ENCODE data around the gene SLC38A9.

Gene SLC38A9

GRCh38 chr5:55600497-55601203 is 111.5 kb downstream of the SLC38A9 start:
- peak overlapping the region; percentile 29; the same call in 1 of the 2 replicates for H3K4me2 ChIP-seq (ENCODE audit: low read length)
- TF ChIP-seq EZH2phosphoT487 (IDR thresholded peaks at IDR 0.05; ENCODE audit: low read depth): no peak
- TF ChIP-seq CTCF (IDR thresholded peaks at IDR 0.05; ENCODE audit: low read depth, low read length): no peak
- H3K9ac ChIP-seq (ENCODE audit: low read length): no peak overlapping the region
- H3K79me2 ChIP-seq (ENCODE audit: low read length): no peaks in the 10 kb centered on the region
- H3K4me1 ChIP-seq (ENCODE audit: low read length): peaks cover 19% of the 10 kb centered on the region
- no peaks in the 10 kb centered on the region for H3K36me3 ChIP-seq (replicated peaks; ENCODE audit: low read depth, low read length)
- H4K20me1 ChIP-seq (ENCODE audit: insufficient read depth, low read length): no peaks in the 10 kb centered on the region
- H3K27ac ChIP-seq (ENCODE audit: low read length): no peak overlapping the region
- no peaks in the 10 kb centered on the region for H3K27me3 ChIP-seq (ENCODE audit: low read depth, low read length)
- H3K4me3 ChIP-seq (ENCODE audit: low read length): no peak overlapping the region
- H3K9me3 ChIP-seq (ENCODE audit: insufficient read depth, low read length): no peaks in the 10 kb centered on the region
- peak overlapping the region; percentile 77; the same call in 1 of the 2 replicates for H2AFZ ChIP-seq (ENCODE audit: low read depth, low read length)

- H3K79me2 ChIP-seq (ENCODE audit: low read length): no peaks in the 10 kb centered on the region
Measured at GRCh38 chr5:55600086-55600485, 112.0 kb downstream of the SLC38A9 start.

GRCh38 chr5:55599148-55600050 is 112.7 kb downstream of the SLC38A9 start:
- no peak overlapping the region for H3K4me3 ChIP-seq (ENCODE audit: low read length)
- TF ChIP-seq EZH2phosphoT487 (IDR thresholded peaks at IDR 0.05; ENCODE audit: low read depth): no peak

More at GRCh38 chr5:55600086-55600485, 112.0 kb downstream of the SLC38A9 start:
- no peak overlapping the region for H2AFZ ChIP-seq (ENCODE audit: low read depth, low read length)
- H3K4me3 ChIP-seq (ENCODE audit: low read length): no peak overlapping the region
- no peak overlapping the region for H3K4me2 ChIP-seq (ENCODE audit: low read length)
- no peaks in the 10 kb centered on the region for H3K9me3 ChIP-seq (ENCODE audit: insufficient read depth, low read length)
- no peaks in the 10 kb centered on the region for H3K27me3 ChIP-seq (ENCODE audit: low read depth, low read length)
- H3K4me1 ChIP-seq (ENCODE audit: low read length): peaks cover 19% of the 10 kb centered on the region
- H3K36me3 ChIP-seq (replicated peaks; ENCODE audit: low read depth, low read length): no peaks in the 10 kb centered on the region
- H3K27ac ChIP-seq (ENCODE audit: low read length): no peak overlapping the region
- no peaks in the 10 kb centered on the region for H4K20me1 ChIP-seq (ENCODE audit: insufficient read depth, low read length)
- H3K9ac ChIP-seq (ENCODE audit: low read length): no peak overlapping the region
- TF ChIP-seq CTCF (IDR thresholded peaks at IDR 0.05; ENCODE audit: low read depth, low read length) (no peak), EZH2phosphoT487 (IDR thresholded peaks at IDR 0.05; ENCODE audit: low read depth) (no peak)

GRCh38 chr5:55597014-55597981 is 114.8 kb downstream of the SLC38A9 start:
- Histone ChIP-seq H3K4me1 (ENCODE audit: low read length) (peaks cover 14% of the 10 kb centered on the region), H3K27ac (ENCODE audit: low read length) (no peak overlapping the region), H3K9me3 (ENCODE audit: insufficient read depth, low read length) (no peaks in the 10 kb centered on the region), H3K27me3 (ENCODE audit: low read depth, low read length) (no peaks in the 10 kb centered on the region), H2AFZ (ENCODE audit: low read depth, low read length) (no peak overlapping the region), H4K20me1 (ENCODE audit: insufficient read depth, low read length) (no peaks in the 10 kb centered on the region), H3K9ac (ENCODE audit: low read length) (no peak overlapping the region), H3K4me2 (ENCODE audit: low read length) (no peak overlapping the region), H3K36me3 (replicated peaks; ENCODE audit: low read depth, low read length) (no peaks in the 10 kb centered on the region), H3K79me2 (ENCODE audit: low read length) (no peaks in the 10 kb centered on the region), H3K4me3 (ENCODE audit: low read length) (no peak overlapping the region)
- TF ChIP-seq CTCF (IDR thresholded peaks at IDR 0.05; ENCODE audit: low read depth, low read length): no peak
- TF ChIP-seq EZH2phosphoT487 (IDR thresholded peaks at IDR 0.05; ENCODE audit: low read depth): no peak

More at GRCh38 chr5:55599148-55600050, 112.7 kb downstream of the SLC38A9 start:
- H4K20me1 ChIP-seq (ENCODE audit: insufficient read depth, low read length): no peaks in the 10 kb centered on the region
- no peak overlapping the region for H3K9ac ChIP-seq (ENCODE audit: low read length)
- H3K36me3 ChIP-seq (replicated peaks; ENCODE audit: low read depth, low read length): no peaks in the 10 kb centered on the region
- H3K4me2 ChIP-seq (ENCODE audit: low read length): no peak overlapping the region
- no peak overlapping the region for H2AFZ ChIP-seq (ENCODE audit: low read depth, low read length)
- H3K27me3 ChIP-seq (ENCODE audit: low read depth, low read length): no peaks in the 10 kb centered on the region
- no peaks in the 10 kb centered on the region for H3K79me2 ChIP-seq (ENCODE audit: low read length)
- peaks cover 18% of the 10 kb centered on the region for H3K4me1 ChIP-seq (ENCODE audit: low read length)
- no peak overlapping the region for H3K27ac ChIP-seq (ENCODE audit: low read length)
- H3K9me3 ChIP-seq (ENCODE audit: insufficient read depth, low read length): no peaks in the 10 kb centered on the region

Measured in OCI-LY3 (cell line).